ENCODE results near the gene BICD1.

BICD1 gene

DNA sequence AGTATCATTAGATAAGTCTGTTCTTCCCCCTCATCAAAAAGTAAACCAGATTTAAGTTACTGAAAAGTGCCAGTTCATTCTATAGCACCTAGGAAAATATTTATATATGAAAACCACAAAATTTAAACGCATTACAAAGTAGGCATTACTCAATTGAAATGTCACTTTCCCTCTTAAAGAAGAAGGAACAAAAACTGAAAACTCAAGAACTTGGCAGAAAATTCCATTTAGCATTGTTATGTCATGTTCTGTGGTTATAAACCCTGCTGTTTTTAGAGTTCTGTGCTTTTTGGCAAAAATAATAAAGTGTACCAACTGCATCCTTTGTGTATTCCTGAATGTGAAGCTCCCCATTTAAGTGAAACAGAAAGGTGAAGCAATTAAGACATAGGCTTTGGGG lies 296.3 kb downstream of the BICD1 start:
- TF ChIP-seq FOXM1 (IDR thresholded peaks at IDR 0.05; ENCODE audit: borderline replicate concordance, low read depth) (no peak), TAF1 (IDR thresholded peaks at IDR 0.05; ENCODE audit: low read depth) (no peak), CEBPB (IDR thresholded peaks at IDR 0.05) (no peak), NFIC (IDR thresholded peaks at IDR 0.05) (no peak)
- TF ChIP-seq, protein P1, sequence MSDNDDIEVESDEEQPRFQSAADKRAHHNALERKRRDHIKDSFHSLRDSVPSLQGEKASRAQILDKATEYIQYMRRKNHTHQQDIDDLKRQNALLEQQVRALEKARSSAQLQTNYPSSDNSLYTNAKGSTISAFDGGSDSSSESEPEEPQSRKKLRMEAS (IDR thresholded peaks at IDR 0.05), result no peak

GRCh38 chr12:32407795-32408194 lies 301.1 kb downstream of the BICD1 start:
- TF ChIP-seq TCF12 (IDR thresholded peaks at IDR 0.05; ENCODE audit: low read depth), result no peak
- no peak for TF ChIP-seq TAF1 (IDR thresholded peaks at IDR 0.05; ENCODE audit: low read depth)
- TF ChIP-seq FOXM1 (IDR thresholded peaks at IDR 0.05; ENCODE audit: borderline replicate concordance, low read depth), result no peak
- TF ChIP-seq ZBTB7A (IDR thresholded peaks at IDR 0.05; ENCODE audit: low read depth), result no peak
- no peak for TF ChIP-seq USF1 (IDR thresholded peaks at IDR 0.05)
- no peak for TF ChIP-seq EP300 (IDR thresholded peaks at IDR 0.05; ENCODE audit: borderline replicate concordance)
- TF ChIP-seq CEBPB (IDR thresholded peaks at IDR 0.05), result no peak
- TF ChIP-seq TEAD4 (IDR thresholded peaks at IDR 0.05), result no peak
- TF ChIP-seq, protein P2, sequence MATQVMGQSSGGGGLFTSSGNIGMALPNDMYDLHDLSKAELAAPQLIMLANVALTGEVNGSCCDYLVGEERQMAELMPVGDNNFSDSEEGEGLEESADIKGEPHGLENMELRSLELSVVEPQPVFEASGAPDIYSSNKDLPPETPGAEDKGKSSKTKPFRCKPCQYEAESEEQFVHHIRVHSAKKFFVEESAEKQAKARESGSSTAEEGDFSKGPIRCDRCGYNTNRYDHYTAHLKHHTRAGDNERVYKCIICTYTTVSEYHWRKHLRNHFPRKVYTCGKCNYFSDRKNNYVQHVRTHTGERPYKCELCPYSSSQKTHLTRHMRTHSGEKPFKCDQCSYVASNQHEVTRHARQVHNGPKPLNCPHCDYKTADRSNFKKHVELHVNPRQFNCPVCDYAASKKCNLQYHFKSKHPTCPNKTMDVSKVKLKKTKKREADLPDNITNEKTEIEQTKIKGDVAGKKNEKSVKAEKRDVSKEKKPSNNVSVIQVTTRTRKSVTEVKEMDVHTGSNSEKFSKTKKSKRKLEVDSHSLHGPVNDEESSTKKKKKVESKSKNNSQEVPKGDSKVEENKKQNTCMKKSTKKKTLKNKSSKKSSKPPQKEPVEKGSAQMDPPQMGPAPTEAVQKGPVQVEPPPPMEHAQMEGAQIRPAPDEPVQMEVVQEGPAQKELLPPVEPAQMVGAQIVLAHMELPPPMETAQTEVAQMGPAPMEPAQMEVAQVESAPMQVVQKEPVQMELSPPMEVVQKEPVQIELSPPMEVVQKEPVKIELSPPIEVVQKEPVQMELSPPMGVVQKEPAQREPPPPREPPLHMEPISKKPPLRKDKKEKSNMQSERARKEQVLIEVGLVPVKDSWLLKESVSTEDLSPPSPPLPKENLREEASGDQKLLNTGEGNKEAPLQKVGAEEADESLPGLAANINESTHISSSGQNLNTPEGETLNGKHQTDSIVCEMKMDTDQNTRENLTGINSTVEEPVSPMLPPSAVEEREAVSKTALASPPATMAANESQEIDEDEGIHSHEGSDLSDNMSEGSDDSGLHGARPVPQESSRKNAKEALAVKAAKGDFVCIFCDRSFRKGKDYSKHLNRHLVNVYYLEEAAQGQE (IDR thresholded peaks at IDR 0.05; ENCODE audit: low read depth), result no peak
- TF ChIP-seq, protein P1 (IDR thresholded peaks at IDR 0.05), result no peak
- TF ChIP-seq EGR1 (IDR thresholded peaks at IDR 0.05), result no peak
- TF ChIP-seq YY1 (IDR thresholded peaks at IDR 0.05; ENCODE audit: low read depth), result no peak

GRCh38 chr12:32413412-32413811 lies 306.8 kb downstream of the BICD1 start:
- no peak for TF ChIP-seq NFIC (IDR thresholded peaks at IDR 0.05)
- no peak for TF ChIP-seq ZBTB7A (IDR thresholded peaks at IDR 0.05; ENCODE audit: low read depth)
- TF ChIP-seq EGR1 (IDR thresholded peaks at IDR 0.05), result no peak
- TF ChIP-seq, protein P1 (IDR thresholded peaks at IDR 0.05), result no peak
- no peak for TF ChIP-seq FOXM1 (IDR thresholded peaks at IDR 0.05; ENCODE audit: borderline replicate concordance, low read depth)
- TF ChIP-seq YY1 (IDR thresholded peaks at IDR 0.05; ENCODE audit: low read depth), result no peak
- TF ChIP-seq CREB1 (IDR thresholded peaks at IDR 0.05; ENCODE audit: low read depth), result no peak
- TF ChIP-seq CEBPB (IDR thresholded peaks at IDR 0.05), result no peak
- no peak for TF ChIP-seq TAF1 (IDR thresholded peaks at IDR 0.05; ENCODE audit: low read depth)

- TF ChIP-seq RAD21 (IDR thresholded peaks at IDR 0.05; ENCODE audit: low read depth), result no peak
- no peak for TF ChIP-seq CEBPB (IDR thresholded peaks at IDR 0.05)
- TF ChIP-seq, protein P1 (IDR thresholded peaks at IDR 0.05), result no peak
- TF ChIP-seq, protein P2 (IDR thresholded peaks at IDR 0.05; ENCODE audit: low read depth), result no peak
- TF ChIP-seq EP300 (IDR thresholded peaks at IDR 0.05; ENCODE audit: borderline replicate concordance), result no peak
- TF ChIP-seq ZBTB7A (IDR thresholded peaks at IDR 0.05; ENCODE audit: low read depth), result no peak
- no peak for TF ChIP-seq TEAD4 (IDR thresholded peaks at IDR 0.05)
- TF ChIP-seq TAF1 (IDR thresholded peaks at IDR 0.05; ENCODE audit: low read depth), result no peak
- TF ChIP-seq TCF12 (IDR thresholded peaks at IDR 0.05; ENCODE audit: low read depth), result no peak
- no peak for TF ChIP-seq USF1 (IDR thresholded peaks at IDR 0.05)
- TF ChIP-seq YY1 (IDR thresholded peaks at IDR 0.05; ENCODE audit: low read depth), result no peak
- TF ChIP-seq NFIC (IDR thresholded peaks at IDR 0.05), result no peak
- TF ChIP-seq FOXM1 (IDR thresholded peaks at IDR 0.05; ENCODE audit: borderline replicate concordance, low read depth), result no peak
- no peak for TF ChIP-seq EGR1 (IDR thresholded peaks at IDR 0.05)
- TF ChIP-seq CREB1 (IDR thresholded peaks at IDR 0.05; ENCODE audit: low read depth), result no peak
Measured at GRCh38 chr12:32418221-32418620, 311.6 kb downstream of the BICD1 start.

- TF ChIP-seq, protein P2 (IDR thresholded peaks at IDR 0.05; ENCODE audit: low read depth), result no peak
- TF ChIP-seq RAD21 (IDR thresholded peaks at IDR 0.05; ENCODE audit: low read depth), result no peak
- no peak for TF ChIP-seq CREB1 (IDR thresholded peaks at IDR 0.05; ENCODE audit: low read depth)
- TF ChIP-seq TAF1 (IDR thresholded peaks at IDR 0.05; ENCODE audit: low read depth), result no peak
- no peak for TF ChIP-seq USF1 (IDR thresholded peaks at IDR 0.05)
- TF ChIP-seq YY1 (IDR thresholded peaks at IDR 0.05; ENCODE audit: low read depth), result no peak
- TF ChIP-seq EGR1 (IDR thresholded peaks at IDR 0.05), result no peak
- TF ChIP-seq NFIC (IDR thresholded peaks at IDR 0.05), result no peak
Measured at GRCh38 chr12:32418903-32419519, 312.4 kb downstream of the BICD1 start.
